ENCODE results near the gene TTC6. TPM values are rescaled to one million over a fixed set of nuclear protein-coding genes. Genes with fewer than 3 reads are reported as not detected.

The TTC6 gene
- total RNA-seq, 2 donors from 2014 or later = 4.5 to 4.7 TPM

DNA sequence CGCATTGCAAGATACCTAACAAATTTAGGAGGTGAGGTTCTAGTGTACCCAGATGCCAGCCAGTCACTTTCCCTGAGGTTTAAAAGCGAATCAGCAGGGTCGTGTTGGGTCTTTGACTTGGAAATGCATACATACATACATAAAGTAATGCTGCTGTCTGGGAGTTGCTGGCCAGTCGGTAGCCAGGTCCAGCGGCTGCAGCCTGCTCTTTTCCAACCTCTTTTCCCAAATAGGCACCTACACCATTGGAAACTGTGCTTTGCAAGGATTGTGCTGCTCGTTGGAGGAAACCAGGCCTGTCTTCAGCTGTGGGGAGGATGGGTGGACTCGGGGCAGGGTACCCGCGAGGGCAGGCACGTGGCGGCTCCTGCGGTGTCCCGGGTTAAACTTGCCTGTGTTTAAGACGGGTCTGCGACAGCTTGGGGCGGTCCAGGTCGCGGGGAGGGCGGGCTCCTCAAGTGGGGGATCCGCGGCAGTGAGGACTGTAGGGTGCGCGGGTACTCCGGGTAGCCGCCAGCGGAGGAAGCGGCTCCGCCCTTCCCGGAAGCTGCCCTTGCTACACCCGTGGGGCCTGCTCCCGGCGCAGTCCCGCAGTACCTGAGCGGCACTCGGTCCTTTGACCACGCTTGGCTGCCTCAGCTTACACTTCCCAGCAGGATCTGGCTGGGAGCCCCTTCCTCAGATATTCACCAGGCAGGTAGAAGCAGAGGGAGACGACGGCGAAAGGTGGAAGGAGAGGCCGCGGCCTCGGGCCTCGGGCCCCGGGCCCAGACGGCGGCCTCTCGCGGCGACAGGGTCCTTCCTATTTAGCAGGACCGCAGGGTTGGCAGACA, 2.7 kb downstream of the TTC6 start:
- H3K9ac ChIP-seq (ENCODE audit: low read depth in 2 of 2, low read length in 2 of 2) = peak overlapping the region; percentile 48 to 87
- intact Hi-C loops (cut with DNase I) = no loop called here

DNA sequence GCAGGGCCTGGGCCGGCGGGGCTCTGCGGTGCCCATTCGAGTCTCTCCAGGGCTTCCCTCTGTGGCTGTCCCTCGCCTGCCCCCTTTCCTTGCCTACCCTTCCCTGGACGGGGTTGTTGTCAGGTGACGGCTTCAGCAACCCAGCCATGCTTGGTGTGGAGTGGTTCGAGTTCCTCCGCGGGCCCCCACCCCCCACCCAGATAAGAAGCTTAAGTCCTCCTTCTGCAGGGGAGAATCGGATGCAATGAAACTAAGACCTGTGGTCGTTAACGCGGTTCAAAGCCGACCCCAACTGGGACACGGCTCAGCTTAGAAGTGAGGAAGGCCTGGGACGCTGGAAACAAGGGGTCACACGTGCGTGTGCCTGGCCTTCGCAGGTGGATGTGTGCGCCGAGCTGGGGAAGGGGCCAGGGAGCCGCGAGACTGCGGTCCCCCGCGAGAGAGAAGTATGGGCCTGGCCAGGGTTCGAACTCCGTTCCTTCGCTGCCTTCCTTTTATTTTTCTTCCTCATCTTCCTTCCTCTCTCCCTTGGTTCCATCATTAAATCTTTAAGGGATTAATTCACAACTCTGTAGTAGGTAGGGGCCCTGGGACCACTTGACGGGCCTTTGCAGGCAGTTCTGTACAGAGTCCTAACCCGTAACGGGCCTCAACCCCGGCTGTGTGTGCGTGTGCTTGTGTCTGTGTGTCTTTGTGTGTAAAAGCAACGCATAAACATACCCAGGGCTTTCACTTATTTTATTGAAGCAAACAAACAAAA, 3.5 kb downstream of the TTC6 start:
- DNase-seq = no peak
- Histone ChIP-seq H3K36me3 (no peaks in the 10 kb centered on the region), H3K27me3 (peaks cover 39% of the 10 kb centered on the region), H3K9me3 (no peaks in the 10 kb centered on the region), H3K4me1 (peaks cover 6% of the 10 kb centered on the region), H3K27ac (peak overlapping the region; percentile 89), H3K9ac (ENCODE audit: low read depth in 2 of 2, low read length in 2 of 2) (peak overlapping the region; percentile 48 to 87), H3K4me3 (peak overlapping the region; percentile 30)
- TF ChIP-seq, protein P1, sequence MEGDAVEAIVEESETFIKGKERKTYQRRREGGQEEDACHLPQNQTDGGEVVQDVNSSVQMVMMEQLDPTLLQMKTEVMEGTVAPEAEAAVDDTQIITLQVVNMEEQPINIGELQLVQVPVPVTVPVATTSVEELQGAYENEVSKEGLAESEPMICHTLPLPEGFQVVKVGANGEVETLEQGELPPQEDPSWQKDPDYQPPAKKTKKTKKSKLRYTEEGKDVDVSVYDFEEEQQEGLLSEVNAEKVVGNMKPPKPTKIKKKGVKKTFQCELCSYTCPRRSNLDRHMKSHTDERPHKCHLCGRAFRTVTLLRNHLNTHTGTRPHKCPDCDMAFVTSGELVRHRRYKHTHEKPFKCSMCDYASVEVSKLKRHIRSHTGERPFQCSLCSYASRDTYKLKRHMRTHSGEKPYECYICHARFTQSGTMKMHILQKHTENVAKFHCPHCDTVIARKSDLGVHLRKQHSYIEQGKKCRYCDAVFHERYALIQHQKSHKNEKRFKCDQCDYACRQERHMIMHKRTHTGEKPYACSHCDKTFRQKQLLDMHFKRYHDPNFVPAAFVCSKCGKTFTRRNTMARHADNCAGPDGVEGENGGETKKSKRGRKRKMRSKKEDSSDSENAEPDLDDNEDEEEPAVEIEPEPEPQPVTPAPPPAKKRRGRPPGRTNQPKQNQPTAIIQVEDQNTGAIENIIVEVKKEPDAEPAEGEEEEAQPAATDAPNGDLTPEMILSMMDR (IDR thresholded peaks at IDR 0.05) = no peak
- intact Hi-C loops (cut with DNase I) = no loop called here

More for the DNA sequence above, 2.7 kb downstream of the TTC6 start:
- Histone ChIP-seq H3K4me1 (peaks cover 6% of the 10 kb centered on the region), H3K27ac (peak overlapping the region; percentile 89), H3K9me3 (no peaks in the 10 kb centered on the region), H3K4me3 (peak overlapping the region; percentile 30), H3K36me3 (no peaks in the 10 kb centered on the region), H3K27me3 (peaks cover 39% of the 10 kb centered on the region)
- TF ChIP-seq, protein P1 (IDR thresholded peaks at IDR 0.05) = no peak
- peak; percentile 77 for DNase-seq

DNA sequence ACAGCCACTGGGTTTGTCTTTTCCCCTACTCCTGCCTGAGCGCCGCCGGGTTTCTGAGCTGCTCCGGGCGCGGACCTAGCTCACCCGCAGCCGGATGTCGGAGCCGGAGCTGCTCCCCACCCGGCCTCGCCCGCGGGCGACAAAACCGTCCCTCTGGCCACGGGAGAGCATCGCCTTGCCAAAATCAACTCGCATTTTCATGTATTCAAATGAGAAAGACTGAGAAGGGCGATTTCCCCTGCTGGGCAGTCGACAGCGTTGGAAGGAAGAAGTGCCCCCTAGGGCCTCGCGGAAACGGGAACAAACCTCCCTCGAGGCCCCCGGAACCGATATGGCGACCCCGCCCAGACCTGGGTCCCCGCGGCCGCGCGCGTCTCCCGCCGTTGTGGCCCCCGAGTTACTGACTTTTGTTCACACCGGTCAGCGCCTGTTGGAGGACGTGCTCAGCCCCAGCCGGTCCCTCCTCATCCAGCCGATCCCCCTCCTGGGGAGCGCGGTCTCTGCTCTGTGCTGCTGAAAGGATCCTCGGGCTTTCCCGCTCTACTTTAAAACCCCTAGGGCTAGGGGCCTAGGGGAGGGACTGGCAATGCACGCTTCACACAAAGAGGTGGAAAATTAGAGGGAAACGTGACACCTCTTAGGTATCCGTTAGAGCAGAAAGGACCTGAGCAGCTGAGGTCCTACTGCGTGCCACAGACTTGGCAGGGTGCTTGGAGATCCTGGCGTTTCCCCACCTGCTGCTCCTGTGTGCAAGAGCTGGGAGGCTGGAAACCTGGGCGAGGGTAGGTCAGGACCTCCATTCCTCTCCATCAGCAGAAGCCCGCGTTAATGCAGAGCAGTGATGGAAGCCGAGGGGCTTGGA, 4.3 kb downstream of the TTC6 start:
- TF ChIP-seq, protein P1 (IDR thresholded peaks at IDR 0.05) = no peak
- no peaks in the 10 kb centered on the region for H3K36me3 ChIP-seq
- peak overlapping the region; percentile 89 for H3K27ac ChIP-seq
- H3K4me3 ChIP-seq = peak overlapping the region; percentile 30
- intact Hi-C loops (cut with DNase I) = loop anchor here (10.0 kb wide), 1 partner anchor 275 kb away; no protein-coding TSS in a partner anchor
- DNase-seq = peak; percentile 31
- H3K27me3 ChIP-seq = peaks cover 39% of the 10 kb centered on the region
- no peaks in the 10 kb centered on the region for H3K9me3 ChIP-seq
- H3K9ac ChIP-seq (ENCODE audit: low read depth in 2 of 2, low read length in 2 of 2) = peak overlapping the region; percentile 48 to 87
- H3K4me1 ChIP-seq = peaks cover 6% of the 10 kb centered on the region

DNA sequence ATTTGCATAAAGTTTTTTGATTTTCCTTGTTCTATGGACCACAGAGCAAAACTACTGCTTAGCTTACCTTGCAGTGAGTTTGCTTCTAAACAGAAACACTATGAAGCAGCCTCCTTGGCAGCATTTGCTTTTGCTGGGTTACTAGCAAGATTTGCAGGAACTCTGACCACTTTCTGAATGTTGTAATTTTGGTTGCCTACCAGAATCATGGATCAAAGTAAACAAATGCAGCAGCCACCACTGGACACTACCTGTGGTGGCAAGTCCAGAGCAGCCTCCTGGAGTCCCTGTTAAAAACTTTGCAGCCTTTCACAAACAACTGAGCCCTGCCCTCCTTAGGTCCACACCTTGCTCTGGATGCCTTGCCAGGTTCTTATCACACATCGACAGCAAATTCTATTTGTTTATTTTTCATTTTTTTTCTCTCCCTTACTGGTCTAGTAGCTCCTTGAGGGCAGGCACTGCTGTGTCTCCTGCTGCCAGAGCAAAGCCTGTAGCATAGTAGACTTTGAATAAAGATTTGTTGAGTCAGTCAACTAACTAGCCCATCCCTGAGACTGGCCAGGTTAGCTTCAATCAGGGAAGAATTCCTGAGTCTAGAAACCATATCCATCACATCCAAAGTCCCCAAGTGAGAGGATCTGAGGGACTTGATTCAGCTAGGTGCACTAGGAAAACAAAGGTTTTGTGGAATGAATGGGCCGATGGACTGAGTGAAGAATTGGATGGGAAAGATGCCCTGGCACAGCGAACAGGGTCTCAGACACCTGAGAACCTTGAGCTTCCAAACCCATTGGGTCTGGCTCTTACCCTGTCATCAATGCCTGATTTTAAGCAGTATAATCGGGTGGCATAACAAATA, 5.7 kb downstream of the TTC6 start:
- peak overlapping the region in 1 of 2 donors; percentile 32 for H3K9ac ChIP-seq (ENCODE audit: low read depth in 2 of 2, low read length in 2 of 2)
- H3K4me3 ChIP-seq = no peak overlapping the region
- no peaks in the 10 kb centered on the region for H3K9me3 ChIP-seq
- H3K27me3 ChIP-seq = peaks cover 39% of the 10 kb centered on the region
- no peaks in the 10 kb centered on the region for H3K36me3 ChIP-seq
- H3K4me1 ChIP-seq = peaks cover 6% of the 10 kb centered on the region
- TF ChIP-seq, protein P1 (IDR thresholded peaks at IDR 0.05) = no peak
- H3K27ac ChIP-seq = no peak overlapping the region
- DNase-seq = peak; percentile 65
- intact Hi-C loops (cut with DNase I) = loop anchor here (10.0 kb wide), 1 partner anchor 274 kb away; no protein-coding TSS in a partner anchor
